Left lung (tissue), 10 donors: ENCODE data around the gene KRT76. TPM values are rescaled to one million over a fixed set of nuclear protein-coding genes. Genes with fewer than 3 reads are reported as not detected.

Source experiments
- ATAC-seq: fragments of 200-7000 bp; cut with Tn5 transposase; one replicate; pipeline ENCODE4 v1.9.1; 2020; ENCODE audit warnings: moderate library complexity
- DNase-seq, 4 donors: peaks; one replicate each; pipeline ENCODE4 v3.0.0-alpha.2; 2013 to 2020
- H3K27ac ChIP-seq, 2 donors: fragments of 200-600 bp; sonication (generic) in 1 of 2; one replicate each; pipeline versions ENCODE4 v1.5.0 to v1.8.0; 2020 to 2021
- H3K27me3 ChIP-seq, 2 donors: fragments of 200-600 bp; sonication (generic) in 1 of 2; one replicate each; pipeline versions ENCODE4 v1.5.0 to v1.8.0; 2020 to 2021
- H3K36me3 ChIP-seq, 2 donors: fragments of 200-600 bp; sonication (generic) in 1 of 2; one replicate each; pipeline versions ENCODE4 v1.5.0 to v1.8.0; 2020 to 2021
- H3K4me1 ChIP-seq, 2 donors: fragments of 200-600 bp; one replicate each; pipeline ENCODE4 v1.8.0; 2021
- H3K4me3 ChIP-seq, 2 donors: fragments of 200-600 bp; sonication (generic) in 1 of 2; one replicate each; pipeline versions ENCODE4 v1.5.0 to v1.8.0; 2020 to 2021; ENCODE audit warnings: mild to moderate bottlenecking in 1 of 2
- H3K9me3 ChIP-seq, 2 donors: fragments of 200-600 bp; sonication (generic) in 1 of 2; one replicate each; pipeline versions ENCODE4 v1.5.0 to v1.8.0; 2020 to 2021
- CTCF ChIP-seq, 2 donors: fragments of 200-600 bp; sonication (generic) in 1 of 2; IDR thresholded peaks; one replicate each; pipeline versions ENCODE4 v1.5.0 to v1.8.0; 2021; ENCODE audit warnings: antibody characterized with exemption in 2 of 2
- intact Hi-C, 2 donors: fragments of 100-400 bp; cut with DNase I; formaldehyde crosslinking; loops; one replicate each; pipeline versions ENCODE4 v1.11.2 to v1.14.2; 2022
- polyA plus RNA-seq, 6 donors: library from polyadenylated mRNA; unstranded; fragments of 120-200 nt; gene quantifications; one replicate each; pipeline ENCODE4 v1.2.1, GENCODE V29; 2013; ENCODE audit not compliant: insufficient read length in 6 of 6
- total RNA-seq, 2 donors: library from RNA; stranded (reverse); fragmentation: NEBNext Ultra II Directional; extraction: Animal tissue kit (Norgen Biotek cat#: 25700); gene quantifications; one replicate each; pipeline ENCODE4 v1.2.1, GENCODE V29; 2021
- donor health status: DM: no; HTN: yes; CAD: no.
- donor health status: DM: no; HTN: no; CAD: no.

KRT76 gene
- total and polyA plus RNA-seq, 8 donors = not detected

- no peaks in the 10 kb centered on the region for H3K36me3 ChIP-seq
- peaks cover 5 to 9% of the 10 kb centered on the region in 2 donors for H3K4me1 ChIP-seq
- intact Hi-C loops = no loop called here
- H3K9me3 ChIP-seq = no peaks in the 10 kb centered on the region
- H3K4me3 ChIP-seq = no peak overlapping the region
- no peak overlapping the region for H3K27ac ChIP-seq
- no peak for TF ChIP-seq CTCF (IDR thresholded peaks at IDR 0.05)
- ATAC-seq (no peak), DNase-seq (no peak)
- peaks cover 0 to 17% of the 10 kb centered on the region in 2 donors for H3K27me3 ChIP-seq
Measured at GRCh38 chr12:52800259-52800917, 23.2 kb upstream of the KRT76 start.

- no peak overlapping the region for H3K4me3 ChIP-seq
- peaks cover 5 to 9% of the 10 kb centered on the region in 2 donors for H3K4me1 ChIP-seq
- H3K9me3 ChIP-seq = no peaks in the 10 kb centered on the region
- no peak for TF ChIP-seq CTCF (IDR thresholded peaks at IDR 0.05)
- no peak overlapping the region for H3K27ac ChIP-seq
- ATAC-seq = no peak
- DNase-seq = no peak
- peaks cover 0 to 19% of the 10 kb centered on the region in 2 donors for H3K27me3 ChIP-seq
- intact Hi-C loops = no loop called here
- H3K36me3 ChIP-seq = no peaks in the 10 kb centered on the region
Measured at GRCh38 chr12:52799505-52800211, 22.5 kb upstream of the KRT76 start.

GRCh38 chr12:52798671-52799504 is 21.7 kb upstream of the KRT76 start:
- Histone ChIP-seq H3K36me3 (no peaks in the 10 kb centered on the region), H3K4me1 (peaks cover 5 to 9% of the 10 kb centered on the region in 2 donors), H3K27ac (no peak overlapping the region), H3K4me3 (no peak overlapping the region), H3K27me3 (peaks cover 0 to 25% of the 10 kb centered on the region in 2 donors), H3K9me3 (no peaks in the 10 kb centered on the region)
- no peak for DNase-seq
- ATAC-seq = peak; percentile 87
- TF ChIP-seq CTCF (IDR thresholded peaks at IDR 0.05) = no peak
- intact Hi-C loops = no loop called here

- Histone ChIP-seq H3K4me3 (no peak overlapping the region), H3K36me3 (no peaks in the 10 kb centered on the region), H3K27ac (no peak overlapping the region), H3K4me1 (peaks cover 5 to 9% of the 10 kb centered on the region in 2 donors), H3K9me3 (no peaks in the 10 kb centered on the region), H3K27me3 (peaks cover 0 to 33% of the 10 kb centered on the region in 2 donors)
- intact Hi-C loops = no loop called here
- DNase-seq (no peak), ATAC-seq (no peak)
- TF ChIP-seq CTCF (IDR thresholded peaks at IDR 0.05) = no peak
Measured at GRCh38 chr12:52798003-52798670, 21.0 kb upstream of the KRT76 start.
